NCI-H1930 (cell line): ENCODE measurements around the gene FOXB2.
A peak's percentile ranks its signal among the peaks of the same experiment; 100 is the strongest.
"Not testable (repeated sequence)": the region's sequence is repeated elsewhere in the genome, so short reads cannot be mapped to it uniquely, and the experiment has no call there.

Experiments used
- DNase-seq, 2 experiments: peaks; one replicate each; lab custom pipeline; 2025; lab: John Stamatoyannopoulos, UW

The FOXB2 gene

GRCh38 chr9:77016526-77017504, 2.6 kb upstream of the FOXB2 start:
- no peak for DNase-seq

- DNase-seq = no peak
These were observed 2.0 kb upstream of the FOXB2 start for GRCh38 chr9:77017505-77017894.

- DNase-seq = no peak
These were observed 1.1 kb upstream of the FOXB2 start for GRCh38 chr9:77018058-77018968.

GRCh38 chr9:77018969-77019235, 553 bp upstream of the FOXB2 start:
- no peak for DNase-seq

- no peak for DNase-seq
These were observed 514 bp downstream of the FOXB2 start for GRCh38 chr9:77019926-77020412.

GRCh38 chr9:77020413-77021290, 1.2 kb downstream of the FOXB2 start:
- no peak for DNase-seq

GRCh38 chr9:77021291-77021894, 1.9 kb downstream of the FOXB2 start:
- DNase-seq = no peak

- no peak for DNase-seq
These were observed 2.7 kb downstream of the FOXB2 start for GRCh38 chr9:77021922-77022782.

- DNase-seq = peak in 1 of 2 experiments; percentile 39
These were observed 3.5 kb downstream of the FOXB2 start for GRCh38 chr9:77022783-77023440.

GRCh38 chr9:77023726-77024125, 4.3 kb downstream of the FOXB2 start:
- no peak for DNase-seq

- no peak for DNase-seq
These were observed 5.5 kb downstream of the FOXB2 start for GRCh38 chr9:77024776-77025545.

- DNase-seq = no peak
These were observed 9.0 kb downstream of the FOXB2 start for GRCh38 chr9:77028478-77028877.

- DNase-seq = no peak
These were observed 10.6 kb downstream of the FOXB2 start for GRCh38 chr9:77030045-77030444.

GRCh38 chr9:77038281-77039036, 19.0 kb downstream of the FOXB2 start:
- DNase-seq = no peak

GRCh38 chr9:77040340-77040739, 20.9 kb downstream of the FOXB2 start:
- no peak for DNase-seq

GRCh38 chr9:77043743-77044142, 24.3 kb downstream of the FOXB2 start:
- not testable (repeated sequence) for DNase-seq

GRCh38 chr9:77060681-77061080, 41.2 kb downstream of the FOXB2 start:
- DNase-seq = not testable (repeated sequence)

GRCh38 chr9:77063645-77064285, 44.3 kb downstream of the FOXB2 start:
- DNase-seq = no peak
